HG02943 (cell line): ENCODE measurements around the gene GLB1L3.
"Not testable (repeated sequence)": the region's sequence is repeated elsewhere in the genome, so short reads cannot be mapped to it uniquely, and the experiment has no call there.

Source experiments
- ATAC-seq: cut with Tn5 transposase; IDR thresholded peaks from one replicate; pipeline ENCODE4 v1.9.1; 2021; ENCODE audit warnings: mild to moderate bottlenecking, low read depth, moderate library complexity; ENCODE audit not compliant: unreplicated experiment

The GLB1L3 gene

GRCh38 chr11:134341805-134342571, 65.8 kb downstream of the GLB1L3 start:
- ATAC-seq = no peak

GRCh38 chr11:134342572-134343340, 66.6 kb downstream of the GLB1L3 start:
- ATAC-seq = no peak

GRCh38 chr11:134343646-134344045, 67.5 kb downstream of the GLB1L3 start:
- ATAC-seq = no peak

- ATAC-seq = not testable (repeated sequence)
These were observed 68.5 kb downstream of the GLB1L3 start for GRCh38 chr11:134344497-134345236.

GRCh38 chr11:134345237-134345550, 69.0 kb downstream of the GLB1L3 start:
- ATAC-seq = no peak

- no peak for ATAC-seq
These were observed 70.2 kb downstream of the GLB1L3 start for GRCh38 chr11:134346101-134346975.

- no peak for ATAC-seq
These were observed 70.8 kb downstream of the GLB1L3 start for GRCh38 chr11:134346976-134347350.

GRCh38 chr11:134347441-134347840, 71.3 kb downstream of the GLB1L3 start:
- no peak for ATAC-seq

GRCh38 chr11:134349109-134349801, 73.1 kb downstream of the GLB1L3 start:
- no peak for ATAC-seq

GRCh38 chr11:134349802-134350355, 73.7 kb downstream of the GLB1L3 start:
- no peak for ATAC-seq

GRCh38 chr11:134350381-134350780, 74.2 kb downstream of the GLB1L3 start:
- no peak for ATAC-seq

GRCh38 chr11:134352111-134352510, 75.9 kb downstream of the GLB1L3 start:
- no peak for ATAC-seq

GRCh38 chr11:134355136-134355535, 79.0 kb downstream of the GLB1L3 start:
- no peak for ATAC-seq

GRCh38 chr11:134355656-134356055, 79.5 kb downstream of the GLB1L3 start:
- ATAC-seq = no peak

GRCh38 chr11:134356656-134357544, 80.7 kb downstream of the GLB1L3 start:
- no peak for ATAC-seq

- ATAC-seq = no peak
These were observed 81.3 kb downstream of the GLB1L3 start for GRCh38 chr11:134357545-134357839.

- no peak for ATAC-seq
These were observed 82.1 kb downstream of the GLB1L3 start for GRCh38 chr11:134358165-134358855.

GRCh38 chr11:134358856-134359490, 82.8 kb downstream of the GLB1L3 start:
- no peak for ATAC-seq
